GM12865 (cell line): ENCODE measurements around the gene CYP2W1.
A peak's percentile ranks its signal among the peaks of the same experiment; 100 is the strongest.

Source experiments
- DNase-seq: peaks from one replicate; pipeline ENCODE4 v3.0.0; 2010; ENCODE audit warnings: low read depth
- H3K4me3 ChIP-seq: 2 replicates; pipeline ENCODE4 v1.5.1; 2011; ENCODE audit warnings: mild to moderate bottlenecking, low read depth, low read length, control low read depth
- CTCF ChIP-seq: IDR thresholded peaks from 2 replicates; pipeline ENCODE4 v1.5.1; 2011; ENCODE audit warnings: low read length, control low read depth, low read depth, inconsistent platforms; ENCODE audit not compliant: insufficient read depth; ENCODE audit errors: missing control alignments

Gene CYP2W1

GRCh38 chr7:952548-953441 lies 30.2 kb upstream of the CYP2W1 start:
- H3K4me3 ChIP-seq: peak overlapping the region; percentile 62
- DNase-seq: no peak
- no peak for TF ChIP-seq CTCF

GRCh38 chr7:953547-954327 lies 29.2 kb upstream of the CYP2W1 start:
- TF ChIP-seq CTCF: no peak
- DNase-seq: peak; percentile 48
- peak overlapping the region; percentile 62 for H3K4me3 ChIP-seq

- TF ChIP-seq CTCF: peak; percentile 64
- peak within 1 kb of the TSS; percentile 62 for H3K4me3 ChIP-seq
- DNase-seq: peak; percentile 86
Measured at GRCh38 chr7:954330-955238, 28.4 kb upstream of the CYP2W1 start, which contains the start of gene ADAP1. ADAP1 (minus strand) TSS chr7:954680; CDS start chr7:954477, 203 bp downstream.

- no peak for DNase-seq
- H3K4me3 ChIP-seq: no peak overlapping the region
- TF ChIP-seq CTCF: no peak
Measured at GRCh38 chr7:956031-956430, 26.9 kb upstream of the CYP2W1 start.

GRCh38 chr7:957418-958220 lies 25.4 kb upstream of the CYP2W1 start:
- H3K4me3 ChIP-seq: no peak overlapping the region
- TF ChIP-seq CTCF: no peak
- no peak for DNase-seq
